Endodermal cell (in vitro differentiated cells): ENCODE data around the gene FNDC3A. TPM values are rescaled to one million over a fixed set of nuclear protein-coding genes. Genes with fewer than 3 reads are reported as not detected.
"Not testable (repeated sequence)": the region's sequence is repeated elsewhere in the genome, so short reads cannot be mapped to it uniquely, and the experiment has no call there.

Experiments
- DNase-seq: peaks from one replicate; pipeline ENCODE4 v3.0.0-alpha.2; 2017
- H3K27ac ChIP-seq: 2 replicates; pipeline ENCODE4 v1.5.1; 2013; ENCODE audit warnings: mild to moderate bottlenecking, low read depth, low read length, moderate library complexity
- H3K27me3 ChIP-seq: 2 replicates; pipeline ENCODE4 v1.6.1; 2013; ENCODE audit warnings: mild to moderate bottlenecking, low read length, moderate library complexity; ENCODE audit not compliant: insufficient read depth, control insufficient read depth, poor library complexity, severe bottlenecking
- H3K36me3 ChIP-seq: 2 replicates; pipeline ENCODE4 v1.7.0; 2013; ENCODE audit warnings: mild to moderate bottlenecking, low read length, moderate library complexity; ENCODE audit not compliant: control insufficient read depth, insufficient read depth
- H3K4me1 ChIP-seq: one replicate; pipeline ENCODE4 v1.7.0; 2013; ENCODE audit warnings: low read length; ENCODE audit not compliant: control insufficient read depth, insufficient read depth
- H3K4me3 ChIP-seq: 2 replicates; pipeline ENCODE4 v1.5.1; 2013; ENCODE audit warnings: mild to moderate bottlenecking, low read length, moderate library complexity
- H3K9ac ChIP-seq: 2 replicates; pipeline ENCODE4 v1.6.1; 2013; ENCODE audit warnings: mild to moderate bottlenecking, low read length, moderate library complexity; ENCODE audit not compliant: poor library complexity, severe bottlenecking; ENCODE audit errors: extremely low read depth
- H3K9me3 ChIP-seq: 2 replicates; pipeline ENCODE4 v1.6.1; 2013; ENCODE audit warnings: mild to moderate bottlenecking, low read length, moderate library complexity; ENCODE audit not compliant: control insufficient read depth
- H3K27ac Mint-ChIP-seq: 2 replicates; pipeline ENCODE4 v1.8.0; 2020; ENCODE audit warnings: mixed read lengths
- H3K27me3 Mint-ChIP-seq: 2 replicates; pipeline ENCODE4 v1.8.0; 2021; ENCODE audit warnings: mild to moderate bottlenecking, mixed read lengths; ENCODE audit not compliant: insufficient read depth
- H3K36me3 Mint-ChIP-seq: 2 replicates; pipeline ENCODE4 v1.8.0; 2020; ENCODE audit warnings: low read depth, mixed read lengths
- H3K4me1 Mint-ChIP-seq: 2 replicates; pipeline ENCODE4 v1.8.0; 2020; ENCODE audit warnings: mixed read lengths
- H3K4me3 Mint-ChIP-seq: 2 replicates; pipeline ENCODE4 v1.8.0; 2020; ENCODE audit warnings: mild to moderate bottlenecking, moderate library complexity, mixed read lengths
- H3K9me3 Mint-ChIP-seq: 2 replicates; pipeline ENCODE4 v1.8.0; 2020; ENCODE audit warnings: mild to moderate bottlenecking, mixed read lengths
- WGBS, 2 experiments: methylation state at CpG; one replicate each; pipeline versions ENCODE4 v1.1.5 to v1.1.7; 2013; ENCODE audit warnings: missing lambda C conversion rate in 2 of 2, mixed read lengths in 1 of 2; ENCODE audit not compliant: insufficient coverage in 1 of 2, insufficient read length in 1 of 2; 5-methylcytosine and 5-hydroxymethylcytosine counted together
- total RNA-seq, 2 donors: library from RNA; stranded (reverse); fragmentation: NEBNext Ultra II Directional in 1 of 2; extraction: Animal tissue kit (Norgen Biotek cat#: 25700) in 1 of 2; gene quantifications; 2 replicates in 1 of 2; 3 replicates in 1 of 2; pipeline ENCODE4 v1.2.1, GENCODE V29; 2021
- TF ChIP-seq, protein P1 (sequence below): fragments of 200-600 bp; sonication (generic); conservative IDR thresholded peaks from 2 replicates; pipeline ENCODE4 v1.5.0; 2021; ENCODE audit warnings: antibody characterized with exemption, mild to moderate bottlenecking

Gene FNDC3A
- total RNA-seq, 2 donors from 2014 or later = 42.2 to 42.8 TPM

DNA sequence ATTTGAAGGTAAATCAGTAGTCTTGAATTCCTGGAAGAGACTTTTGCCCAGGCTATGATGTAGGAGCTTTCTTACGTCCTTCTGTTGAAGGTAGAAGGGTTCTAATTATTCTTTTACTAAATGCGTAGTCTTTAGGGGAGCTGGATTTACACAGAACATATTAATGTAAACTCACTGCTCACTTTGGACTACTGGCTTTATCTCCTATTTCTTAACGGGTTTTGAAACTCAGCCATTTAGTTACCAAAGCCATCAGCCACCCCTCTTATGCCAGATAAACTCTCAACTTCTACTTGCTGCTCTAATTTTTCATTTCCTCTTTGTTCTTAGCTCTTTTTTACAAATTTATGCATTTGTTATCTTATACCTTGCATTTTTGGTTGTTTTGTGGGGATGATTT, 81.5 kb downstream of the FNDC3A start:
- Histone ChIP-seq H3K36me3 (peaks cover 4% of the 10 kb centered on the region), H3K9ac (no peak overlapping the region), H3K4me1 (no peaks in the 10 kb centered on the region), H3K9me3 (no peaks in the 10 kb centered on the region), H3K27ac (no peak overlapping the region), H3K27me3 (no peaks in the 10 kb centered on the region), H3K4me3 (no peak overlapping the region)
- Mint-ChIP-seq H3K27me3 (no peaks in the 10 kb centered on the region), H3K4me1 (peaks cover 4% of the 10 kb centered on the region), H3K4me3 (no peak overlapping the region), H3K9me3 (no peaks in the 10 kb centered on the region), H3K36me3 (peaks cover 31% of the 10 kb centered on the region), H3K27ac (no peak overlapping the region)
- 85 to 94% methylated on average over 2 to 3 of the region's 3 CpGs for WGBS, 2 experiments
- TF ChIP-seq, protein P1, sequence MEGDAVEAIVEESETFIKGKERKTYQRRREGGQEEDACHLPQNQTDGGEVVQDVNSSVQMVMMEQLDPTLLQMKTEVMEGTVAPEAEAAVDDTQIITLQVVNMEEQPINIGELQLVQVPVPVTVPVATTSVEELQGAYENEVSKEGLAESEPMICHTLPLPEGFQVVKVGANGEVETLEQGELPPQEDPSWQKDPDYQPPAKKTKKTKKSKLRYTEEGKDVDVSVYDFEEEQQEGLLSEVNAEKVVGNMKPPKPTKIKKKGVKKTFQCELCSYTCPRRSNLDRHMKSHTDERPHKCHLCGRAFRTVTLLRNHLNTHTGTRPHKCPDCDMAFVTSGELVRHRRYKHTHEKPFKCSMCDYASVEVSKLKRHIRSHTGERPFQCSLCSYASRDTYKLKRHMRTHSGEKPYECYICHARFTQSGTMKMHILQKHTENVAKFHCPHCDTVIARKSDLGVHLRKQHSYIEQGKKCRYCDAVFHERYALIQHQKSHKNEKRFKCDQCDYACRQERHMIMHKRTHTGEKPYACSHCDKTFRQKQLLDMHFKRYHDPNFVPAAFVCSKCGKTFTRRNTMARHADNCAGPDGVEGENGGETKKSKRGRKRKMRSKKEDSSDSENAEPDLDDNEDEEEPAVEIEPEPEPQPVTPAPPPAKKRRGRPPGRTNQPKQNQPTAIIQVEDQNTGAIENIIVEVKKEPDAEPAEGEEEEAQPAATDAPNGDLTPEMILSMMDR = no peak
- DNase-seq = no peak

DNA sequence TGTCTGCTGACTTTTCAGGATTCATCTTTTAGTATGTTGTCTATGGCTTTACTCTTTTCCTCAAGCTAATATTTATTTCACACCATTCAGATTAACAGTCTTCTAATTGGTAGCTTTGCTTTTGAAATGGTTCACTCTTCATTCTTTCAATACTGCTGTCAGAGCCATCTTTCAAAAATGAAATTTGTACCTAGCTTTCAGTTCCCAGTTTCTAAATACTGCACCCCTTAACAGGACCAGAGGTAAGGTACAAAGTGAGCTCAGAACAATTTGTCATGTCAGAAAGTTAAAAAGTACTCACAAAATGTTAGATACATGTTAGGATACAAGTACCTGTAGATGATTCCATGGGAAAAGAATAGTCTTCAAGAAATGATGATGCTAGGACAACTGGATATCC, 83.0 kb downstream of the FNDC3A start:
- no peak overlapping the region for H3K4me3 ChIP-seq
- H3K27me3 ChIP-seq = no peaks in the 10 kb centered on the region
- no peak overlapping the region for H3K9ac ChIP-seq
- Mint-ChIP-seq H3K9me3 (no peaks in the 10 kb centered on the region), H3K27me3 (no peaks in the 10 kb centered on the region), H3K27ac (no peak overlapping the region), H3K36me3 (peaks cover 27% of the 10 kb centered on the region), H3K4me1 (no peaks in the 10 kb centered on the region), H3K4me3 (no peak overlapping the region)
- no peaks in the 10 kb centered on the region for H3K9me3 ChIP-seq
- TF ChIP-seq, protein P1 = no peak
- peaks cover 4% of the 10 kb centered on the region for H3K36me3 ChIP-seq
- DNase-seq = no peak
- H3K4me1 ChIP-seq = no peaks in the 10 kb centered on the region
- no peak overlapping the region for H3K27ac ChIP-seq

DNA sequence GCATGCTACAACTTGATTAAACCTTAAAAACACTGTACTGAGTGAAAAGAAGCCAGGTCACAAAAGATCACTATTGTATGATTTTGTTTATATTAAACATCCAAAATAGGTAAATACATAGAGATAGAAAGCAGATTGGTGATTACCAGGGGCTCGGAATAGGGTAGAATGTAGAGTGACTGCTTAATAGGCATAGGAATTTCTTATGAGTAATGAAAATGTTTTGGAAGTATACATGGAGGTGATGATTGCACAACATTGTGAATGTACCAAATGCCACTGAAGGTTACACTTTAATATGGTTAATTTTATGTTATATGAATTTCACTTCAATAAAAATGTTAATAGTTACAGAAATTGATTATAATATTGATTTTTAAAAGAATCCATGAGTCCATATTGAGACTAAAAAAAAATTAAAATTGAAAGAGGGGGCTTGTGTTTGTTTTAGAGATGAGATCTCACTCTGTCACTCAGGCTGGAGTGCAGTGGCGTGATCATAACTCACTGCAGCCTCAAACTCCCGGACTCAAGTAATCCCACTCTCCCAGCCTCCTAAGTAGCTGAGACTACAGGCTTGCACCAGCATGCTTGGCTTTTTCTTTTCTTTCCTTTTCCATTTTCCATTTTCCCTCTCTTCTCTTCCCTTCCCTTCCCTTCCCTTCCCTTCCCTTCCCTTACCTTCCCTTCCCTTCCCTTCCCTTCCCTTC, 85.1 kb downstream of the FNDC3A start:
- Histone ChIP-seq H3K9me3 (no peaks in the 10 kb centered on the region), H3K4me3 (no peak overlapping the region), H3K9ac (no peak overlapping the region), H3K36me3 (peaks cover 4% of the 10 kb centered on the region), H3K27me3 (no peaks in the 10 kb centered on the region), H3K27ac (no peak overlapping the region), H3K4me1 (no peaks in the 10 kb centered on the region)
- Mint-ChIP-seq H3K9me3 (no peaks in the 10 kb centered on the region), H3K27me3 (no peaks in the 10 kb centered on the region), H3K27ac (no peak overlapping the region), H3K4me3 (no peak overlapping the region), H3K36me3 (peaks cover 21% of the 10 kb centered on the region), H3K4me1 (no peaks in the 10 kb centered on the region)
- 93 to 100% methylated on average over 1 to 3 of the region's 3 CpGs for WGBS, 2 experiments
- TF ChIP-seq, protein P1 = no peak
- no peak for DNase-seq

DNA sequence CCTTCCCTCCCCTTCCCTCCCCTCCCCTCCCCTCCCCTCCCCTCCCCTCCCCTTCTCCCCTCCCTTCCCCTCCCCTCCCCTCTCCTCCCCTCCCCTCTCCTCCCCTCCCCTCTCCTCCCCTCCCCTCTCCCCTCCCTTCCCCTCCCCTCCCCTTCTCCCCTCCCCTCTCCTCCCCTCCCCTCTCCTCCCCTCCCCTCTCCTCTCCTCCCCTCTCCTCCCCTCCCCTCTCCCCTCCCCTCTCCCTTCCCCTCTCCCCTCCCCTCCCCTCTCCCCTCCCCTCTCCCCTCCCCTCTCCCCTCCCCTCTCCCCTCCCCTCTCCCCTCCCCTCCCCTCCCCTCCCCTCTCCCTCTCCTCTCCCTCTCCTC, 85.7 kb downstream of the FNDC3A start:
- H3K4me3 Mint-ChIP-seq, H3K27me3 ChIP-seq, H3K9me3 Mint-ChIP-seq, DNase-seq, H3K9me3 ChIP-seq, H3K27ac ChIP-seq, H3K4me1 ChIP-seq, H3K27ac Mint-ChIP-seq, H3K27me3 Mint-ChIP-seq, H3K36me3 ChIP-seq, H3K4me3 ChIP-seq, H3K4me1 Mint-ChIP-seq, H3K9ac ChIP-seq: not testable (repeated sequence)
- peaks cover 19% of the 10 kb centered on the region for H3K36me3 Mint-ChIP-seq
